DMS 273 treated with DMSO at 0.1 percent for 48 hours (cell line): Measurements from ENCODE around the gene WFIKKN1.

Experiments used
- DNase-seq: peaks from one replicate; lab custom pipeline; 2025; lab: John Stamatoyannopoulos, UW

The WFIKKN1 gene

DNA sequence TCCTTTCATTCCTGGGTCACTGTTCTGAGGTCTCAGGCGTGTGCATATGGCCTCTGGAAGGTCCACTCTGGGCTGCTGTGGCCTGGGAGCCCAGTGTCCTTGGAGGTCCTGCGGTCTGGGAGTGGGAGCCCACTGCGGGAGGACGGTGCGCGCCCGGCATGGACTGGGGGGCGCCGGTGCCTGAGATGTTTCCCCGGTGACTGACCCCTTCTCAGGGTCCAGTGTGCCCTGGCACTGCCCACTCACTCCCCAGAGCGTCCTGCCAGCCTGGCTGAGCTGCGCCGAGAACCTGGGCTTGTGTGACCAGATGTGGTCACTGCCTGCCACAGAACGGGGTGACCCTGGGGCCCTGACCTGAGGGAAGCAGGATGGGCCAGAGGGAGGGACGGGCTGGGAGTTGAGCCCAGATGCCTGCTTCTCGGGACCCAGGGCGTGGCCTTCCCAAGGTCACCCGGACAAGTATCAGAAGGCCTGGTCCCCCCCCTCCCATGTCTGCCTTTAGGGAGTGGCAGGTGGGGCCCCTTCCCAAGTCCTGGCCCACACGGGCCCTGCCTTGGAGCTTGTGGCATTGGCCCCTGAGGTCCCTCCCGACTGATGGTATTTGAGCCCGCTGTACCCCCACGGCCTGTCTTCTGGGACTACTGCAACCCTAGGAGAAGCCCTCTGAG is 43.6 kb downstream of the WFIKKN1 start:
- no peak for DNase-seq

DNA sequence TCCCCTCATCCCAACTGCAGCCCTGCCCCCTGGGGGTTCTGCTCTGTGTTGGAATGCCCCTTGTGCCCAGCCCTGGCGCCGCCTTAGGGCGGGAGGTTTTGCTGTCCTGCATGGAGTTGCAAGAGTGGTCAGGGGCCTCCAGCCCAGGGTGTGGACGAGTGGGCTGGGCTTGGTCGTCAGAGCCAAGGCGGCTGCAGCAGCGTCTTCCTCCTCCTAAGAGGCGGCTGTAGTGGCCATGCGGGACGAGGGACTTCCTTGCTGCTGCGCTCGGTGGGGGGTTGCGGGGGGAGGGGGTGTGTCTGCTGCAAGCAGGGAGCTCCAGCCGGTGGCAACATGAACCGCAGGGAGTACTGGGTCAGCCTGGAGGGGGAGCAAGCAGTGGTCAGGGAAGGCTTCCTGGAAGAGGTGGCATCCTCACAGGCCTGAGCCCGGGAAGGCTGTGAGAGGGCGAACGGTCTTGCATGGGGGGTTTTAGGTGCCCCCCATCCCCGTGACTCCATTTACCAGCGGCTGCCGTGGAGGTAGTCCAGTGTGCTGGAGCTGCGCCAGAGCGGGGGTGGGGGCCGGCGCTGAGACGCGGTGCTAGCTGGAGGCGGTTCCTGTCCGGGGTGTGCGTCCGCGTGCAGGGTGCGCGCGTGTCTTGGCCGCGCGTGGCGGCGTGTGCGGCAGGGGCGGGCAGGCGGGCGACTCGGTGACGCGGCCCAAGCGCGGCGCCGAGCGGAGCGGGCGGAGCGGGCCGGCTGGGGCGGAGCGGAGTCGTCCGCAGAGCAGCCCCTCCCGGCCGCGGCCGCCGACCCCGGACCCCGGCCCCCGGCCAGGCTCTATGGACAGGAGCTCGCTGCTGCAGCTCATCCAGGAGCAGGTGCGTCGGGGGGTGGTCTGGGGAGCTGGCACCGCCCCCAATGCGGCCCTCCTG is 44.4 kb downstream of the WFIKKN1 start, which contains the start of gene RHBDL1:
Gene RHBDL1 (plus strand): TSS at position 704 of the 916 bp plus-strand sequence. CDS start 120 bp downstream, at position 824.
- peak; percentile 33 for DNase-seq

DNA sequence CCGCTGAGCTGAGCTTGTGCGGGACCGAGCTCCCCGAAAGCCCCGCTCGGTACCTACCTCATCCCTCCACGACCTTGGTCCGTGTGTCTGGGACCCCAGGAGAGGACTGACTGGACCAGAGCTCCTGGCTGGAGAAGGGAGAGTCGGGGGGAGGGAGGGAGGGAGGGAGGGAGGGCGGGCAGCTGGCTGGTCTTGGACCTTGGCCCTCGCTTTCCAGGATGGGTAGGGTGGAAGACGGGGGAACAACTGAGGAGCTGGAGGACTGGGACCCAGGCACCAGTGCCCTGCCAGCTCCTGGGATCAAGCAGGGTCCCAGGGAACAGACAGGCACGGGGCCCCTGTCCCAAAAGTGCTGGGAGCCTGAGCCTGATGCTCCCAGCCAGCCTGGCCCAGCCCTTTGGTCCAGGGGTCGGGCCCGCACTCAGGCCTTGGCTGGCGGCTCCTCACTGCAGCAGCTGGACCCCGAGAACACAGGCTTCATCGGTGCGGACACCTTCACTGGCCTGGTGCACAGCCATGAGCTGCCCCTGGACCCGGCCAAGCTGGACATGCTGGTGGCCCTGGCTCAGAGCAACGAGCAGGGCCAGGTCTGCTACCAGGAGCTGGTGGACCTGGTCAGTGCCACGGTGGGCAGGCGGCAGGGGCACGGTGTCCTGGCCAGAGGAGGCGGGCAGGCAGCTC is 45.2 kb downstream of the WFIKKN1 start:
- DNase-seq: no peak

DNA sequence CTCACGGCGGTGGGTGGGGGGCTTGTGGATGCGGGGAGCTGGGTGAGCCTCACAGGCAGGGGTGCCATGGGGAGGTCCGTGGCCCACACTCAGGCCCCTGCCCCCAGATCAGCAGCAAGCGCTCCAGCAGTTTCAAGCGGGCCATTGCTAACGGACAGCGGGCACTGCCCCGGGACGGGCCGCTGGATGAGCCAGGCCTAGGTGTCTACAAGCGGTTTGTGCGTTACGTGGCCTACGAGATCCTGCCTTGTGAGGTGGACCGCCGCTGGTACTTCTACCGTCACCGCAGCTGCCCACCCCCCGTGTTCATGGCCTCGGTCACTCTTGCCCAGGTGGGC is 45.7 kb downstream of the WFIKKN1 start:
- no peak for DNase-seq

DNA sequence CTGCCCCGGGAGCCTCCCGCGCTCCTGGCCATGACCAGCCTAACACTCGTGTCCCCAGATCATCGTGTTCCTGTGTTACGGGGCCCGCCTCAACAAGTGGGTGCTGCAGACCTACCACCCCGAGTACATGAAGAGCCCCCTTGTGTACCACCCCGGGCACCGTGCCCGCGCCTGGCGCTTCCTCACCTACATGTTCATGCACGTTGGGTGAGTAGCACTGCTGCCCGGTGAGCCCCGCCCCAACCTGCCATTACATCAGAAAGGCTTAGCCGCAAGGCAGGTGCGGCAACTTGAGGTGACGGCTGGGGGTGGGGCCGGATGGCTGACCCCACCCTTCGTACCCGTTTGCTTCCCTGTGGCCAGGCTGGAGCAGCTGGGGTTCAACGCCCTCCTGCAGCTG is 46.1 kb downstream of the WFIKKN1 start:
- no peak for DNase-seq

DNA sequence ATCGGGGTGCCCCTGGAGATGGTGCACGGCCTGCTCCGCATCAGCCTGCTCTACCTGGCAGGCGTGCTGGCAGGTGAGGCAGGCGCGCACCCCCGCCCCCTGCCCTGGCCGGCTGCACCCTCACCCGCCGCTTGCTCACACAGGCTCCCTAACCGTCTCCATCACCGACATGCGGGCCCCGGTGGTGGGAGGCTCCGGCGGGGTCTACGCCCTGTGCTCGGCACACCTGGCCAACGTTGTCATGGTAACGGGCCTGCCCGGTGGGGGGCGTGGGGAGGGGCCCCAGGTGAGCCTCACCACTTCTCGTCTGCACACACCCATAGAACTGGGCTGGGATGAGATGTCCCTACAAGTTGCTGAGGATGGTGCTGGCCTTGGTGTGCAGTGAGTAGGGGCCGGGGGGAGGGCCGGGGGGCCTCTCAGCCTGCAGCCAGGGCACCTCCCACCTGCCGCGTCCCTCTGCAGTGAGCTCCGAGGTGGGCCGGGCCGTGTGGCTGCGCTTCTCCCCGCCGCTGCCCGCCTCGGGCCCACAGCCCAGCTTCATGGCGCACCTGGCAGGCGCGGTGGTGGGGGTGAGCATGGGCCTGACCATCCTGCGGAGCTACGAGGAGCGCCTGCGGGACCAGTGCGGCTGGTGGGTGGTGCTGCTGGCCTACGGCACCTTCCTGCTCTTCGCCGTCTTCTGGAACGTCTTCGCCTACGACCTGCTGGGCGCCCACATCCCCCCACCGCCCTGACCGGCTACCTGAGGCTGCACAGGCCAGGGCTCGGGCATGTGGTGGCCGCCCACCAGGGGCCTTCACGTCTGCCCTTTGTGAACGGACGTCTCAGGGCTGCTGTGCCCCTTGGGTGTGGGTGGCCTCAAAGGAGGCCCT is 46.8 kb downstream of the WFIKKN1 start:
- no peak for DNase-seq

DNA sequence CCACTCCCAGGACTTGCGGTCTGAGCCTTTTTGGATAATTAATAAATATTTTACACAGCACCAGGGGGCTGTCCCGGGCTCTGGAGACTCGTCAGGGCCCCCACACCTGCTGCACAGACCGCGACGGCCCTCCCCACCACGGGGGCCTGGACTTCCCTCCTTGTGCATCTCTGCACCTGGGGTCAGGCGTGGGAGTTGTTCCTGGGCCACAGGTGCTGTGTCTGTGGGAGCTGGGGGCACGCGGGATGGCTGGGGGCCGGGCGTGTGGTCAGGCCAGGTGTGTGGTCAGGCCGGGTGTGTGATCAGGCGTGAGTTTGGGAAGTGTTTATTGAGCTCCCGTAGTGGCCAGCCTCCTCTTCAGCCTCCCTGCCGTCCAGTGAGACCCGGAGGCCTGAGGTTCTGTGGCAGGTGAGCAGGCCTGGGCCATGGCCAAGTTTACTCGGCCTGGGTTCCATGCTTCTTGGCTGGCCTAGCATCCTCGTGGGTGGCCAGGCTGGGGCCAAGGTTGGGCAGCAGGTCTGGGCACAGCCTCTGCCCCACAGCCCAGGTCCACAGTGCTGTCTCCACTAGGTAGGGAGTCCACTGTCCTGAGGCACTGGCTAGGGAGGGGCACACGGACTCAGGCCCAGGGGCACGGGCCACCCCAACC is 47.5 kb downstream of the WFIKKN1 start:
- no peak for DNase-seq

DNA sequence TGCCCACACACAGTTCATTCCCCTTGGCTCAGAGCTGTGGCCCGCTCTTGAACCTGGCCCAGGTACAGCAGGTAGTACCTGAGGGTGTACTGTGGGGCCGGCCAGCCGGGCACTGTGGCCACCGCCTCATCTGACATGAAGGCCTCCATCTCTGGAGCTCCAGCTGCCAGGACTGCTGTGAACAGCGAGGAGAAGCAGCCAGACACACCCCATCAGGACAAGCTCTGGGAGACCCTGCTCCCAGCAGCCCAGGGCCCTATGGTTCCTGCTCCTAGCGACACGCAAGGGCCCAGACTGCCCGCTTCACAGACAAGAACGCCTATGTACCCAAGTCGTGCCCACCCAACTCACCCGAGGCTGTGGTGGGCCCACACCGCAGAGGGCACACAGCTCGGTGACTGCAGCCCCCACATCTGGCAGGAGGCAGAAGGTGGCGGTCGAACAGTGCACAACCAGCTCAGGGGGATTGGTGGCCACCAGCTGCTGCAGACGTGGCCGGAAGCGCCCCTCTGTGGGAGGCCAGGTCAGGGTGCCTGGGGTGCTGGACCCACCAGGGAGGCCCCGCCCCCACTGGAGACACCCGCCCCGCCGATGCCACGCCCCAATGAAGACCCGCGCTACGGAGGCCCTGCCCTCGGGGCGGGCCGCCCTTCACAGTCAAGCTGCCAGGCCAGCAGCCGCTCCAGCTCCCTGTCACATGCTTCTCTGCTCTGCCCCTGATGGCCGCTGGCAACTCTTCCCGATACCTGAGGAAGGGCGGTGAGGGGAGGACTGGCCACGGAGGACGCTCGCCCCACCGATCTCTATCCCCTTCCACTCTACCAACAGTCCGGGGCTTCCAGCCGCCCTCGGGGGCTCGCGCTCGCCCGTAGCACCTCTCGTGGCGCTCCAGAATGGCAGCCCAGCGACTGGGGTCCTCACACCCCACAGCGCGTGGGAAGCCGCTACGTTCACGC is 48.4 kb downstream of the WFIKKN1 start:
- DNase-seq: peak; percentile 54

DNA sequence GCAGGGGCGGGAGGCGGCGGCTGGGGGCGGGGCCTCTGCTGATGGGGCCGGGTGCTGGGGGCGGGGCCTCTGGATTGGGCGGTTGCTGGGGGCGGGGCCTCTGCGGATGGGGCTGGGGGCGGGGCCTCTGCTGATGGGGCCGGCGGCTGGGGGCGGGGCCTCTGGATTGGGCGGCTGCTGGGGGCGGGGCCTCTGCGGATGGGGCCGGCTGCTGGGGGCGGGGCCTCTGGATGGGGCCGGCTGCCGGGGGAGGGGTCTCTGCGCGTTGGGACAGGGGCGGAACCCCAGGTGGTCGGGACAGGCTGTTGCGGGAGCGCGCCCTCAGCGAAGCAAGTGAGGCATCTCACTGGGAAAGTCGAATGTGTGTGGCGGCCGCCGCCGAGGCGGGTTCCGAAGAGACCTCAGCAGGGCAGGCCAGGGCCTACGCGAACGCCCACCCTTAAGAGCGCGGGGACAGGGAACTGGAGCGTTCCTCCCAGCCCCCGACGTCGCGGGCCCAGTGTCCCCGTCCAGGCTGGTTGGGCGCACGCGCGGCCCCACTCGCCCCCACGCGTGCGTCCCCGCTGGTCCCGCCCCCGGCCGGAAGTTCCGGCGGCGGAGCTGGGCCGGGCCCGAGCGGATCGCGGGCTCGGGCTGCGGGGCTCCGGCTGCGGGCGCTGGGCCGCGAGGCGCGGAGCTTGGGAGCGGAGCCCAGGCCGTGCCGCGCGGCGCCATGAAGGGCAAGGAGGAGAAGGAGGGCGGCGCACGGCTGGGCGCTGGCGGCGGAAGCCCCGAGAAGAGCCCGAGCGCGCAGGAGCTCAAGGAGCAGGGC is 49.2 kb downstream of the WFIKKN1 start, which contains the start of gene STUB1:
Gene STUB1 (plus strand): TSS at position 597 of the 811 bp plus-strand sequence. CDS start 116 bp downstream, at position 713.
- DNase-seq: peak; percentile 78

DNA sequence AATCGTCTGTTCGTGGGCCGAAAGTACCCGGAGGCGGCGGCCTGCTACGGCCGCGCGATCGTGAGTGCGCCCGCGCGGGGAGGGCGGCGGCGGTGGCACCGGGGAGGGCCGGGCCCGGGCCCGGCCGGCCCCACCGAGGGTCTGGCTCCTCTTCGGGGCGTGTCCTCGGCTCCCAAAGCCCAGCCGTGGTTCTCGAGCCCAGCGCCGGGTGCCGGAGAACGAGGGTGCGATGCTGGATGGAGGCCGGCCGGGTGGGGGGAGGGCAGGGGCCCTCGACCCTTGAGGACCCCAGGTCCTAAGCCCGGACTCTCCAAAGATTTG is 49.8 kb downstream of the WFIKKN1 start:
- no peak for DNase-seq

DNA sequence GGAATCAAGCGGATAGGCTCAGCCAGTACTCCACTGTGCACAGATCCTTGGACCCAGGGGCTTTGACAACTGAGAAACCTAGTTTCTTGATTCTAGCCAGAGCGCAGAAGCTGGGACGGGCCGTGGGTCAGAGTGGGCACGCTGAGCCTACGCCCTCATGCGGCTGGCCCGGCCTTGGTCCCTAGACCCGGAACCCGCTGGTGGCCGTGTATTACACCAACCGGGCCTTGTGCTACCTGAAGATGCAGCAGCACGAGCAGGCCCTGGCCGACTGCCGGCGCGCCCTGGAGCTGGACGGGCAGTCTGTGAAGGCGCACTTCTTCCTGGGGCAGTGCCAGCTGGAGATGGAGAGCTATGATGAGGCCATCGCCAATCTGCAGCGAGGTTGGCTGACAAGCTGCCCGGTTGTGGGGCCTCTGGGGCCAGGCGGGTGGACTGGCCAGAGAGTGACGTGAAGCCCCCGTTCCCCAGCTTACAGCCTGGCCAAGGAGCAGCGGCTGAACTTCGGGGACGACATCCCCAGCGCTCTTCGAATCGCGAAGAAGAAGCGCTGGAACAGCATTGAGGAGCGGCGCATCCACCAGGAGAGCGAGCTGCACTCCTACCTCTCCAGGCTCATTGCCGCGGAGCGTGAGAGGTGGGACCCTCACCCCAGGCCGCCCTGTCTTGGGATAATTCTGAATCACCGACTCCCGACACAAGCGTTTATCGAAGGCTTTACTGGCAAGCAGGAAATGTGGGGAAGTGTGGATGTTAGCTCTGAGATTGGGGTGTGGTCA is 50.4 kb downstream of the WFIKKN1 start:
- no peak for DNase-seq

DNA sequence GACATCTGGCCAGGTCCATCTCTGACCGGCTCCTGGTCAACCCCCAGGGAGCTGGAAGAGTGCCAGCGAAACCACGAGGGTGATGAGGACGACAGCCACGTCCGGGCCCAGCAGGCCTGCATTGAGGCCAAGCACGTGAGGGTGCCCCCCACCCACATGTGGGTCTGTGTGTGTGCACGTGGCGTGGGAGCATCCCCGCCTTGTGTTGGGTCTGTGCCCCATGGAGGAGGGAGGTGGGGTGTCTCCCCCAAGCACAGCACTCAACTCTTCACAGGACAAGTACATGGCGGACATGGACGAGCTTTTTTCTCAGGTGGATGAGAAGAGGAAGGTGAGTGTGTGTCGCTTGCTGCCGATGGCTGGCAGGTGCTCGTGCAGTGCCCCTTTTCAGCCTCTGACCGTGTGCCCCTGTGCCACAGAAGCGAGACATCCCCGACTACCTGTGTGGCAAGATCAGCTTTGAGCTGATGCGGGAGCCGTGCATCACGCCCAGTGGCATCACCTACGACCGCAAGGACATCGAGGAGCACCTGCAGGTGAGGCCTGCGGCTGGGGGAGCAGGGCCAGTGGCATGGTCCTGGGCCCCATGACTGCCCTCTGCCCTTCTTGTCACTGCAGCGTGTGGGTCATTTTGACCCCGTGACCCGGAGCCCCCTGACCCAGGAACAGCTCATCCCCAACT is 51.1 kb downstream of the WFIKKN1 start:
- no peak for DNase-seq

DNA sequence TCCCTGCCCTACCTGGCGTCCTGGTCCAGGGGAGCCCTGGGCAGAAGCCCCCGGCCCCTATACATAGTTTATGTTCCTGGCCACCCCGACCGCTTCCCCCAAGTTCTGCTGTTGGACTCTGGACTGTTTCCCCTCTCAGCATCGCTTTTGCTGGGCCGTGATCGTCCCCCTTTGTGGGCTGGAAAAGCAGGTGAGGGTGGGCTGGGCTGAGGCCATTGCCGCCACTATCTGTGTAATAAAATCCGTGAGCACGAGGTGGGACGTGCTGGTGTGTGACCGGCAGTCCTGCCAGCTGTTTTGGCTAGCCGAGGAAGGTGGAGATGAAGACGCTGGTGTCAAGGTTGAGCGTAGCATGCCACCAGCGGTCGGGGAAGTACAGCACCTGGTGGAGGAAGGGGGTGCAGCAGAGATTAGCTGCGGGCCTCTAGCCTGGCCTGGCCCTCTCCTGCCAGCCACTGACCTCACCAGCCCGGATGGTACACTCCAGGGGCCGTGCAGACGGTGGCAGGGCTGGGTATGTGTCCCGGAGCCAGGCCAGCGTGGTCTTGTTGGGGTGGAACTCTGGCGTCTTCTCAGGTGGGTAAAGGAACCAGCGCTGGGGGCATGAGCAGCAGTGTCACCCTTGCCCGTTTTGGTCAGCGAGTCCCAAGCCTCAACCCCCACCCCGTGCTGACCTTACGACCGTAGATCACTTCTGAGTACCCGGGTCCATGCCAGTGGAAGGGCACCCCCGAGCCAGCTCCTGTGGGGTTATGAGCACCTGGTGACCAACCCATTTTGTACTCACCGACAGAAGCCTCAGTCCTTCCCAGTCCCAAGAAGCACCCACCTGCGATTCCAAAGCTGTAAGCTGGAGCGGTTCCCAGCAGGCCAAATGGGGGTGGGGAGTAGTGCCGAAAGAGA is 52.0 kb downstream of the WFIKKN1 start:
- DNase-seq: no peak

DNA sequence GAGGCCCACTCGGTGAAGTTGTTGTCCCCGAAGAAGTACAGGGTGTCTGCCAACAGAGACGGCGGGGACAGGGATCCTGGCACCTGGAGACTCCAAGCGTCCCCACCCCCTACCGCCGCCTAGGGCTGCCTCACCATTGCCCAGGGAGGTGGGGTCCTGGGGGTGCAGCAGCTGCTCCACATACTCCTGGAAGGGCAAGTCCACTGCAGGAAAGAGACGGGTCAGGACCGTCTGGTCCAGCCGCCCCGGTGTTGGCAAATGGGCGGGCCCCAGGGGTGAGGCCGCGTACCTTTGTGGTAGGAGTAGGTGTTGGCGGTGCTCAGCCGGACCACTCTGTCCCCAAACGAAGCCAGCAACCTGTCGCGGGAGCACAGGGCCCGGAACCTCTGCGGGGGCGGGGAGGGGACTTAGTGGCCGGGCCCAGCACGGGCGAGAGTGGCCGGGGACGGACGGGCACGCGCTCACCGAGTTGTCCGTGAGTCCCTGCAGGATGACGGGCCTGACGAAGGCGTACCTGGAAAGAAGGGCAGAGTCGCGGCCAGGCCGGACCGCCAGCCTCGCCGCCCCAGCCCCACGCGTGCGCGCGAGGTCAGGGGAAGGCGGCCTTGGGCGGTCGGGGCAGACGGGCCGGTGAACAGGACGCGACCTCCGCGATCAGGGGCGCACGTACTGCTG is 52.7 kb downstream of the WFIKKN1 start:
- no peak for DNase-seq
